WTC11 (cell line): Measurements from ENCODE around the gene CHIT1.

ENCODE experiments used
- CREM ChIP-seq: sonication (generic); formaldehyde crosslinking; IDR thresholded peaks from 2 replicates; pipeline ENCODE4 v1.8.1; 2022; ENCODE audit warnings: mild to moderate bottlenecking, missing genetic modification reagents, moderate library complexity
- EMX1 ChIP-seq: fragments of 250-450 bp; sonication (Bioruptor Pico); IDR thresholded peaks from 2 replicates; pipeline ENCODE4 v1.8.0; 2021; ENCODE audit warnings: mild to moderate bottlenecking
- FOXP1 ChIP-seq: sonication (generic); formaldehyde crosslinking; IDR thresholded peaks from 2 replicates; pipeline ENCODE4 v1.8.0; 2022; ENCODE audit warnings: missing genetic modification reagents, mild to moderate bottlenecking, moderate library complexity, borderline replicate concordance
- HMGA2 ChIP-seq: fragments of 250-450 bp; sonication (Bioruptor Pico); IDR thresholded peaks from 2 replicates; pipeline ENCODE4 v1.4.0; 2021; ENCODE audit warnings: mild to moderate bottlenecking, moderate library complexity
- JUN ChIP-seq: sonication (generic); formaldehyde crosslinking; IDR thresholded peaks from 2 replicates; pipeline ENCODE4 v1.8.0; 2023; ENCODE audit warnings: mild to moderate bottlenecking, missing genetic modification reagents
- NFE2L1 ChIP-seq: sonication (generic); formaldehyde crosslinking; IDR thresholded peaks from 2 replicates; pipeline ENCODE4 v1.8.1; 2023; ENCODE audit warnings: missing genetic modification reagents
- PRDM15 ChIP-seq: sonication (generic); formaldehyde crosslinking; IDR thresholded peaks from 2 replicates; pipeline ENCODE4 v1.8.0; 2022; ENCODE audit warnings: missing genetic modification reagents
- PREB ChIP-seq: sonication (generic); formaldehyde crosslinking; IDR thresholded peaks from 2 replicates; pipeline ENCODE4 v1.8.1; 2022; ENCODE audit warnings: mild to moderate bottlenecking, missing genetic modification reagents, moderate library complexity, borderline replicate concordance
- TP53 ChIP-seq: sonication (generic); formaldehyde crosslinking; IDR thresholded peaks from 2 replicates; pipeline ENCODE4 v1.8.1; 2023; ENCODE audit warnings: mild to moderate bottlenecking, missing genetic modification reagents
- ZNF232 ChIP-seq: sonication (generic); formaldehyde crosslinking; IDR thresholded peaks from 2 replicates; pipeline ENCODE4 v1.8.0; 2022; ENCODE audit warnings: mild to moderate bottlenecking, missing genetic modification reagents
- ZNF423 ChIP-seq: fragments of 250-450 bp; sonication (Bioruptor Pico); IDR thresholded peaks from 2 replicates; pipeline ENCODE4 v2.1.2; 2022; ENCODE audit warnings: mild to moderate bottlenecking, moderate library complexity
- TF ChIP-seq, protein P1 (sequence below): fragments of 200-600 bp; IDR thresholded peaks from 2 replicates; pipeline ENCODE4 v1.8.0; 2022; ENCODE audit warnings: antibody characterized with exemption
- TF ChIP-seq, protein P2 (sequence below): sonication (generic); formaldehyde crosslinking; IDR thresholded peaks from 2 replicates; pipeline ENCODE4 v1.8.0; 2022; ENCODE audit warnings: mild to moderate bottlenecking, missing genetic modification reagents
- TF ChIP-seq, protein P3 (sequence below): sonication (generic); formaldehyde crosslinking; IDR thresholded peaks from 2 replicates; pipeline ENCODE4 v1.8.1; 2023; ENCODE audit warnings: mild to moderate bottlenecking, missing genetic modification reagents, moderate library complexity

- TF ChIP-seq, protein P1, sequence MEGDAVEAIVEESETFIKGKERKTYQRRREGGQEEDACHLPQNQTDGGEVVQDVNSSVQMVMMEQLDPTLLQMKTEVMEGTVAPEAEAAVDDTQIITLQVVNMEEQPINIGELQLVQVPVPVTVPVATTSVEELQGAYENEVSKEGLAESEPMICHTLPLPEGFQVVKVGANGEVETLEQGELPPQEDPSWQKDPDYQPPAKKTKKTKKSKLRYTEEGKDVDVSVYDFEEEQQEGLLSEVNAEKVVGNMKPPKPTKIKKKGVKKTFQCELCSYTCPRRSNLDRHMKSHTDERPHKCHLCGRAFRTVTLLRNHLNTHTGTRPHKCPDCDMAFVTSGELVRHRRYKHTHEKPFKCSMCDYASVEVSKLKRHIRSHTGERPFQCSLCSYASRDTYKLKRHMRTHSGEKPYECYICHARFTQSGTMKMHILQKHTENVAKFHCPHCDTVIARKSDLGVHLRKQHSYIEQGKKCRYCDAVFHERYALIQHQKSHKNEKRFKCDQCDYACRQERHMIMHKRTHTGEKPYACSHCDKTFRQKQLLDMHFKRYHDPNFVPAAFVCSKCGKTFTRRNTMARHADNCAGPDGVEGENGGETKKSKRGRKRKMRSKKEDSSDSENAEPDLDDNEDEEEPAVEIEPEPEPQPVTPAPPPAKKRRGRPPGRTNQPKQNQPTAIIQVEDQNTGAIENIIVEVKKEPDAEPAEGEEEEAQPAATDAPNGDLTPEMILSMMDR = no peak
- TF ChIP-seq TP53 (CRISPR knock-in tag) (no peak), JUN (CRISPR knock-in tag) (no peak), CREM (CRISPR knock-in tag) (no peak), NFE2L1 (CRISPR knock-in tag) (no peak), HMGA2 (CRISPR knock-in tag) (no peak), PRDM15 (no peak), FOXP1 (CRISPR knock-in tag) (no peak), ZNF232 (CRISPR knock-in tag) (no peak), EMX1 (CRISPR knock-in tag) (no peak), ZNF423 (CRISPR knock-in tag) (no peak), PREB (CRISPR knock-in tag) (no peak)
- TF ChIP-seq, protein P2, sequence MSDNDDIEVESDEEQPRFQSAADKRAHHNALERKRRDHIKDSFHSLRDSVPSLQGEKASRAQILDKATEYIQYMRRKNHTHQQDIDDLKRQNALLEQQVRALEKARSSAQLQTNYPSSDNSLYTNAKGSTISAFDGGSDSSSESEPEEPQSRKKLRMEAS (CRISPR knock-in tag) = no peak
- TF ChIP-seq, protein P3, sequence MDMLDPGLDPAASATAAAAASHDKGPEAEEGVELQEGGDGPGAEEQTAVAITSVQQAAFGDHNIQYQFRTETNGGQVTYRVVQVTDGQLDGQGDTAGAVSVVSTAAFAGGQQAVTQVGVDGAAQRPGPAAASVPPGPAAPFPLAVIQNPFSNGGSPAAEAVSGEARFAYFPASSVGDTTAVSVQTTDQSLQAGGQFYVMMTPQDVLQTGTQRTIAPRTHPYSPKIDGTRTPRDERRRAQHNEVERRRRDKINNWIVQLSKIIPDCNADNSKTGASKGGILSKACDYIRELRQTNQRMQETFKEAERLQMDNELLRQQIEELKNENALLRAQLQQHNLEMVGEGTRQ = no peak
Measured at GRCh38 chr1:203265541-203265940, 36.1 kb upstream of the CHIT1 start.
